ENCODE results near the gene EPHA7.

The EPHA7 gene

DNA sequence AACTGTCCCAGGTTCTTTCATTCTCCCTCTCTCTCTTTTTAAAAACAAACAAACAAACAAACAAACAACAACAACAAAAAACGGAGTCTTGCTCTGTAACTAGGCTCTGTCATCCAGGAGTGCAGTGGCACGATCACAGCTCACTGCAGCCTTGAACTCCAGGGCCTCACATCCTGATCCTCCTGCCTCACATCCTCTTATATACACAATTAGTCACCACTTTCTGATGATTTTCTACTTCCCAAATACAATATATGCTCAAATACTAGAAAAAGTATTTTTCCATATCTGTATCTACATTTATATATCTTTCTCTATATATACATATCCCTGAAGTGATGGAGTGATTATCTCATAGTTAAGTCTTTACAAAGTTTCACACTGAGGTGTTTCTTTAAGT, 170.7 kb downstream of the EPHA7 start:
- no peak for DNase-seq (ENCODE audit: low read depth, low spot score)

DNA sequence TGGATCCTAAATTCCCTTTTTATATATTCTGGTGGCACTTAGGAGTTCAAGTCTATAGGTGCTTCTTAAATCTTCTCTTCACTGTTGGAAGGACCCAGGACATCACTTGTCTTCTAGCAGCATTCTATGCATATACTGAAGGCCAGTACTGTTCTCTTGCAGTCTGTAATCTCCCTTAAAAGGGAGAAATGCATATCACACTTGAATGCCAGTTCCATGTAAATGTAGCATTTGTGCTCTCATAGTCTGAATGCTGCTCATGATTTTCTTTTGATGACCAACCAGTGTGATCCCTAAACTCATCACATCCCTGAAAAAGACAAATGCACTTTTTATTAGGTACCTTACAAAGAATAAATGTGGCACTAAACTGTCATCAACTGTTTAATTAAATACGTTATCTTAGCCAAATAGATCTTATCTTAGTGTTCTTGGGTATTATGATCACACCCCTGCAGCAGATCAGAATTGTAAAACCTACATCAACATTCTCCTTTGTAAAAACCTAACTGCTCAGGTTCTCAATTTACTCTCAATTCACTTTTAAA, 176.1 kb downstream of the EPHA7 start:
- no peak for DNase-seq (ENCODE audit: low read depth, low spot score)

DNA sequence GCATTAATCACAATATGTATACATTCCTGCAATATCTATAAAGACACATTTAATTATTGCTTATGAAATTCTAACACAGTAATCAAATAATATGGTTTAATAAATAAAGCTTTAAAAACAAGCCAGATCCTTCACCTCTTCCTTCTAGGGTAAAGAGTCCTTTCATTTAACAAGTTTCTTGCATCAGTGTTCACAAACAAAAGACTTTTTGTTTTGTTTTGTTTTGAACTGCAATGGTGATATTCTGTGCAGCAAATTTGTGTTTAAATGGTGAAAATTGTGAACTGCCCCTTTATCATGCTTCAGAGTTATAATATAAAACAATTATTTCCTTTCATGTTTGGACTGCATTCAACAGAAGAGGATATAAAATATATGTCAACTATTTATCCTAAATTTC, 177.3 kb downstream of the EPHA7 start:
- DNase-seq (ENCODE audit: low read depth, low spot score): no peak

DNA sequence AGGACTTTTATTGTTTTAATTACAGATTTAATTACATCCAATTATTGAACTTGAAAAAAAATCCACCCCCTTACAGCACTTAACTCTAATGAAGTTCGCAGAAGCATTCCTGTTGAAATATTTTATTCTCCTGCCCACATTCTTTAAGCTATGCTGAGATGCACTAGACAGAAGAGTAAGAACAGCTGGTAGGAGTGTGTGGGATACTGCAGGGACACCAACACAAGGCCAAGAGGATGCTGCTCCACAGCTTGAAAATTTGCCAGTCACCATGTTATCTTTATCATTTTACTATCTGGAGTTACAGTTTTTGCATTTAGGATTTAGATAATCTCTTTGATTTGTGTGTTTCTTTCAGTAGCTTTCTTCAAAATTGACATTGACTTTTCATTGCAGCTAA, 180.7 kb downstream of the EPHA7 start:
- DNase-seq (ENCODE audit: low read depth, low spot score): no peak

DNA sequence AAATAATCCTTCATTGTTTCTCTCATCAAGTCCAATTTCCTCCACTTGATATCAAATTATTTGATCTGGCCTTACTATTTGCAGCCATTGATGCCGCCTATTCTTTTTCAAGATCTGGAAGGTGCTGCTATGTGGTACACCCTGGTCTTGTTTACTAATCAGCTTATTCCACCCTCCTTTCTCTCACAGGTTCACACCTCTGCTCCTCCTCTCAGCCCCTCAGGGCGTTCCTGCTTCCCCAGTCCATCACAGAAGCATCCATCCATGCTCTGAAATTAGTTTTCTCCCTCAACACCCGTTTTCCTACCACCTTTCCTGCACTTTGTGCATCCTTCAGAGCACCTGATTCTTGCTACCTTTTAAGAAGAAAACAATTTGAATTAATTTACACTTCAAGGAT, 183.6 kb downstream of the EPHA7 start:
- DNase-seq (ENCODE audit: low read depth, low spot score): no peak

DNA sequence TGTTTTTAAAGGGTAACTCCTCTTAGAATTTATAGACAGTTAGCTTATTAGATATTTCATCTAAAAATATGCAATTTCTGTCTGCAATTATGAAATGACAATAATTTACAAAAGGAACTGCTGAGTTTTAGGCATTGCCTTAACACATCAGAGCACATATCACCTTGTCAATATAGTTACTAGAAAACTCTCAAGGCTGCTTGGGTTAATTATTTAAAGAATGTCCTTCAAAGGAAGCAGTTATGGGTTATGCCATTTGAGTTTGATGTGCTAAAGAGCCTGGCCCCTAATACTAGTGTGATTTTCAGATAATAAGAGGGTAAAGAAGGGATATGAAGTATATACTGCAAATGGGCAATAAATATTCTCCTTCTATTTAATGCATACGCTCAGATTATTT, 192.5 kb downstream of the EPHA7 start:
- no peak for DNase-seq (ENCODE audit: low read depth, low spot score)

DNA sequence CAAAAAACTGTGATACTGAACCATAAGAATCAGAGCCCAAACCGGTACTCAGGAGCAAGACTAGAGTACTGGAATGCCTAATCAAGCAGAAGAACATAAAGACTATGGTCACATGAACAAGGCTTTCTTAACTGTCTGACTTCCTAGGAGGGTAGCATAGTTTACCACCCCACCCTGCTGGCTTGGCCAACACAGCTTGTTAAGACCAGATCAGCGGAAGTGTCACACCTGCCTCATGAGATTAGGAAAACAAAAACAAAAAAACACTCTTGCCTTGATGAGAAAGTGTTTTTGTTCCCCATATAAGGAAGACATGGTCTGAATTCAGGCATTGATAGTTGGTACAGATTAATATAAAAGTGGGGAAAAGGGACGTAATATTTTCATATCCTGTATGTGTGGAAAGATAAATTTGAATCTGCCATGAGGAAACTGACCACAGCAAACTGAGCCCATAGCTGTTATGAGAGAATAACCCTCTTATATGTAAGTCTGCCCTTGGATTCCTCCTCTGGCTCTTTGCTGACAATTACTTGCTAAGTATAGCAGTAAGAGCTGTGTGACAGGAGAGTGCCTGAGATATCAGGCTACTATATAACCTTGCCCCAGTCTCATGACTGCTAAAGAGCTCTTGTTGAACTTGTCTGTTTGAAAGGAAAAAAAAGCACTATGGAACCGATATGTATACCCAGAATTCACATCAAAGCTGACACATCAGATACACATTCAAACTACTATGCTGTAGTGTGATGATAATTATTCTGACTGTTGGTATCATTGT, 197.1 kb downstream of the EPHA7 start:
- no peak for DNase-seq (ENCODE audit: low read depth, low spot score)

DNA sequence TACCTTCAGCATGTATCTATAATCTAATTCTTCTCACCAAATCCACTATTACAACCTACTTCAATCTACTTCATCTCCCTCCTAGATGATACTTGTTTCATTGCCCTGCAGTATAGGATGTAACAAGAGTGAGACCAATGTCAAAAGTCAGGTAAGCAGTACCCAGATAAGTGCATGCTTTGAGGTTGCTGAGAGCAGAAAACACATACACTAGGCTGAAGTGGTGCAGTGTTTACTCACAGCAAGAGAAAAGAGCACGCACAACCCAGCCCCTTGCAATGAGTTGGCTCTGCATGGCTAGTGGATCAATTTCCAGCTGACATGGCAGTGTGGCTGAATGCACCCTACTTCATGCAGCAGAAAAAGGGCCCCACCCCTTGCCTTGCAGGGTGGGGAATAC, 199.9 kb downstream of the EPHA7 start:
- DNase-seq (ENCODE audit: low read depth, low spot score): no peak

DNA sequence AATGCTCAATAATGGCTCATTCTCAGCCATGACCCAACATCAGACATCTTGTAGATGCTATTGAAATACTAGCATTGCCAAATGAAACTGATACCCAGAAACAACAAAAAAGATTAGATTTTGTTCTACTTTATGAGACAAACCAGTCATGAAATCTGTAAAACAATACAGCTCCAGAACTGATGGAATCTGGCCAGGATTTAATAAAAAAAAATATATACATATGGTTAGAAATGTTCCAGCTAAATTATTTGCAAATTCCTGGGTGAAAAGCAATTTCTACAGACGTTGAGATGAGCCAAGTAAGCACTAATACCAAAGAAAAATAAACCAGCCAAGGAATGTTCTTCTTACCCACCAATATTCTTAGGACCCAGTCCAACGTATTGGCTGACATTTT, 201.3 kb downstream of the EPHA7 start:
- DNase-seq (ENCODE audit: low read depth, low spot score): no peak

DNA sequence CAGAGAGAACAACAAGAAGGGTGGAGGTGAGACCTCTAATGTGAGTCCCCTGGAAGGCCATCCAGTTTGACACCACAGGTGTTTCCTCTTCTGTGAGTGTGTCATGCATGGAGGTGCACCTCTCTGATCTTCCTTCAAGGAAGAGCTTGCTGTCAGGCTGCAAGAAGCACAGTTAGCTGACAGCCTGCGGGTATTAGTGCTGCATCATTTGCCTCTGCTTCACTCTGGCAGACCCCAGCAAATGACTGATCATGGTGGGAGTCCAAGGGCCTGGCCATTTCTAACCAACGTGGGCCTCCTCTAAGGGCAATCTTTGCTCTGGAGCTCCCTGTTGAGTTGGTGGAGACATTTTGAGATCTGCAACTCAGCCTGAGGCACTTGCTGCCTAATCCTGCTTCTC, 206.3 kb downstream of the EPHA7 start:
- DNase-seq (ENCODE audit: low read depth, low spot score): no peak

DNA sequence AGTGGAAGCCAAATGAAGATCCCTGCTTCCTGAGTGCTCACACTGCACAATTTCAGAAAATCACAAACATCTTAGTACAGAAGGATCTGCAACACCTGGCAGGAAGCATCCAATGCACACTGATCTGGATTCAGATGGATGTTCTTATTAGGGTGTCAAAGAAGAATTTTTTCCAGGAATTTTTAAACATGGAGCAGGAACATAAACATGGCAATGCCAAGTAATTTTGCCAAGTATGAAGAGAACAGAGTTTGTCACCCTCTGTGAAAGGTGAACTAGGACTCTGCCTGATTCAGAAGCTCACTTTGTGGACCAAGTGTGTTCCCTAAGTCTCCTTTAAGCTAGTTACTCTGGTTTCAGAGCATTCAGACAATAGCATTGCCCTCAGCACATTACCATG, 208.5 kb downstream of the EPHA7 start:
- no peak for DNase-seq (ENCODE audit: low read depth, low spot score)

DNA sequence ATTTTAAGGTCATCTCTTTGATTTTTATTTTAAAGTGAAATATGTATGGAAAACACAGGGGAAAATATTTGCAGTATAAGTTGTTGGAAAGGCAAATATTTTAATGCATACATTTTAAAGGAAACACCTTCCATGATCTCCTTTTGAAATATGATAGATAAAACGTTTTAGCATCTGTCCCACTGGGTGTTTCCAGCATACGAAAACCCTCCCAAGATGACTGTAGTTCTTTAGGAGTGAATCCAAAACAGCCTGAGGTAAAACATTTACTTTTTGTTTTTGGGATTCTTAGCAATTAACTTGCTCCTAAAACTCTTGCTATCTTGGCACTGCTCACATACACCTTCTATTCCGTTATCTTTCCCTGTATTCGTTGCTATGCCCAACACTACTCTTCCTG, 210.0 kb downstream of the EPHA7 start:
- no peak for DNase-seq (ENCODE audit: low read depth, low spot score)

DNA sequence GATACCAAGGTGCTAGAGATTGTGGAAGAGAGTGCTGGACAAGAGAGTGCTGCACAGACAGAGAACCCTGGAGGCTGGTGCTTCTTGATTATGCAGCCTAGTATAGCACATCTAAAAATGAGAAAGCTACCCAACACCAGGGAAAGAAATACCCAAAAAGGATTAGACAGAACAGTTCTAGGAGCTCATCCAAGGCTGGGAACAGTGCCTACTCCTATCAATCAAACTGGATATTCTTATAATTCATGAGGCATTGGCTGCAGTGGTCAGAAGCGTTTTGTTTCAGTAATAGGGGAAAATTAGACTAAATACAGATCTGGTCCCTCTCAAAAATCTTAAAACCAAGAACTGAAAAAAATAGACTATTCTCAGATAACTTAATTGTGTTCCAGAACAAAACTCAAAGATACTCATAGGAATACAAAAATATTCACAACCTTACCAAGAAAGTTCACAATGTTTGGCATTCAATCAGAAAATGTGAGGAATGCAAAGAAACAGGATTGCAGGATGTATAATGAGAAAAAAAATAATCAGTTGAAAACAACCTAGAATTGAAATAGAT, 222.9 kb downstream of the EPHA7 start:
- no peak for DNase-seq (ENCODE audit: low read depth, low spot score)

DNA sequence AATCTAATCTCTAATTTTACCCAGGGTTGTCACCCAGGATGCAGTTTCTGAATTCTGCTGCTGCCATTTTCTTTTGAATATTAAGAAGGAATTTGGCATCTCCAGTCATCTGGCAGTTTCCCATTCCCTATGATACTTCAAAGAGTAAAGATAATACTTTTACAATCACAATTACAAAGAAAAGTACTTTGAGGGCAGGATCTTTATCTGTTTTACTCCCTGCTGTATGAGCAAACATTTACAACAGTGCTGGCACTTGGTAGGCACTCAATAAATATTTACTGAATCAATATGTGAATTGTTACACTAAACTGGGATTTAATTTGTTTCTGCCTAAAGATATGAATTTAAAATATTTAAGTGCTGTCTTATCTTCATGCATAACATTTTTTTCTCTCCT, 224.9 kb downstream of the EPHA7 start:
- no peak for DNase-seq (ENCODE audit: low read depth, low spot score)

DNA sequence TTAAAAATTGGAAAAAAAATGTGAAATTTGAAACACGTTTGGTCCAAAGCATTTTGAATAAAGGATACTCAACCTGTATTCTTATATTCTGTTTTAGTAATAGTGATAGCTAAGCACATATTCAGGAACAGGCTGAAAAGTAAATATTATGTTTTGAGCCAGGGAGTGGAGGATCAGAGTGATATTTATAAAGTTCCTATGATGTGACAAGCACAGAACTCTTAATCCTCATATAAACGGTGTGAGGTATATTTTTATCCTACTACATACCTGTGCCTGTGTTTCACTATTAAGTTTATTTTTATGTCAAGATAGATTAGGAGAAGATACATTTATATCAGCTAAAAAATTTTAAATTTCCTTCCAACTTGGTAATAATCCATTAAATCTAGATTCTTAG, 225.5 kb downstream of the EPHA7 start:
- DNase-seq (ENCODE audit: low read depth, low spot score): no peak

All from activated CD4-positive, CD25-positive, alpha-beta regulatory T cell treated with anti-CD3 and anti-CD28 coated beads, Interleukin-2, amount 50 U/mL, for 16 hours (primary cell).